ENCODE measurements around the gene RPAP3.
"Not testable (repeated sequence)": the region's sequence is repeated elsewhere in the genome, so short reads cannot be mapped to it uniquely, and the experiment has no call there.

Gene RPAP3

DNA sequence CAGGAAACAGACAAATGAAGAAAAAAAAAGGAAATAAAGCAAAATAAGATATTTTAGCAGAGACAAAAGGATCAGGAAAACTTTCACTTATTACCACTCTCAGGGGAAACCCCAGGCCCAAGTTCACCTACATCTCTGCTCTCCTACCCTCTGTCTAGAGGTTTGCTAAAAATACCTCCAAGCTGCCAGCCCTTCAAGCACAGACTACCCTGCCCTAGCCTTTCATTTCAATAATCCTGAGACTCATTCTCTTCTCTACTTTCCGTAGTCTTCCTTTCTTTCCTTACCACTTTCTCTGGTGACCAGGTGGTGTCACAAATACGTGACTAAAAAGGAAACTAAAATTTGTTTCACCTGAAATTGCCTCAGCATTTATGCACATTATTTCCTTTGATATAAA, 33.8 kb downstream of the RPAP3 start:
- DNase-seq, result no peak

DNA sequence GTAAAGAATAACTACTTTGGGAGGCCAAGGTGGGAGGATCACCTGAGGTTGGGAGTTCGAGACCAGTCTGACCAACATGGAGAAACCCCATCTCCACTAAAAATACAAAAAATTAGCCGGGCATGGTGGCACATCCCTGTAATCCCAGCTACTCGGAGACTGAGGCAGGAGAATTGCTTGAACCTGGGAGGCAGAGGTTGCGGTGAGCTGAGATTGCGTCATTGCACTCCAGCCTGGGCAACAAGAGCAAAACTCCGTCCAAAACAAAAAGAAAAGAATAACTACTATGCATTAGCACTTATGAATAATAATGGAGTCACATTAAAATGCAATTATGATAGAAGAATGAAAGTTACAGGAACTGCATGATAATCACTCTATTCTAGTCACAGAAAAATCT, 37.9 kb downstream of the RPAP3 start:
- DNase-seq, result not testable (repeated sequence)

DNA sequence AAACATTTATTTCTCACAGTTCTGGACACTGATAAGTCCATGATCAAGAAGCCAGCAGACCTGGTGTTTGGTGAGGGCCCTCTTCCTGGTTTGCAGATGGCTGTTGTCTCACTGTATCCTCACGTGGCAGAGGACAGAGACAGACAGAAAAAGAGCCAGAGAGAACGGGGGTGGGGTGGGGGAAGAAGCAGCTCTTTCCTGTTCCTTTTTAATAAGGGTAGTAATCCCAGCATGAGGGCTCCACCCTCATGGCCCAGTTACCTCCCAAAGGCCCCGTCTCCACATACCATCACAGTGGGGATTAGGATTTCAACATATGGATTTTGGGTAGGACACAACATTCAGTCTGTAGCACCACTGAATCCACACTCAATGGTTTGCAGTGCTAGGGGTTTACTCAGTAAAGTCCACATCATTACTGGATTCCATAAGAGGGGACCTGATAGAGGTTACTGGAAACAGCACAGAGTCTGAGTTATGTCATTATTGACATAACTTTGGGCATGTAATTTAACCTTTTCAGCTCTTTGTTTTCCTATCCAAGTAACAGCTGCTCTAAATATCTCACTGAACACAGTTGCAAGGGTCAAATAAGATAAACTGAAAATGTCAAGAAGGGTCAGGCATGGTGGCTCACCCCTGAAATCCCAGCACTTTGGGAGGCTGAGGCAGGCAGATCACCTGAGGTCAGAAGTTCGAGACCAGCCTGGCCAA, 53.2 kb downstream of the RPAP3 start:
- DNase-seq, result no peak

DNA sequence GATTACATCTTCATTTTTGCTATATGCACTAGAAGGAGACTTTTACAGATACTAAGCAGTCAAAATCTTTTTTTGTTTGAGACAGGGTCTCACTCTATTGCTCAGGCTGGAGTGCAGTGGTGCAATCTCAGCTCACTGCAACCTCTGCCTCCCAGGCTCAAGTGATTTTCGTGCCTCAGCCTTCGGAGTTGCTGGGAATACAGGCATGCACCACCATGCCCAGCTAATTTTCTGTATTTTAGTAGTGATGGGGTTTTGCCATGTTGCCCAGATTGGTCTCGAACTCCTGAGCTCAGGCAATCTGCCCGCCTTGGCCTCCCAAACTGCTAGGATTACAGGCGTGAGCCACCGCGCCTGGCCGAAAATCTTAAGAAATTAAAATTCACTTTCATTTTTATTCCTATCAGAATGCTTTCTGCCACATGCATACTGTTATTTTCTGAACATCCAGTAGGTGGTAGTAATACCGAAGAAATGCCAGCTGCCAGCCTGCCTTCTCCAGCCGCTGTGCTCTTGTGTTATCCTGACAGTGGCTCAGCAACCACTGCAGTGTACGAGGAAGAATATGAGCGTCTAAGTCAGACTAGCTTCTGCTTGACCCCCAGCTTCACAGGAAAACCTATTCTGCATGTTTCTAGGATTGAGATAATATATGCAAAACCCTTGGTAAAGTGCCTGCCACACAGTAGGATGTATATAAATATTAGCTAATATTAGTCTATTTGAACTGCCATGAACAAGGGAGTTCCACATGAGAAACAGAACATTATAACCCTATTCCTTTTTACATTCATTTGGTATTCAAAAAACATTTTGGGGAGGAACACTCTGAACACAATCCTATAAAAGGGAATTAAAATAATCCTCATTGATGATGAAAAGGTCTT, 54.2 kb downstream of the RPAP3 start:
- peak; percentile 54 for DNase-seq

DNA sequence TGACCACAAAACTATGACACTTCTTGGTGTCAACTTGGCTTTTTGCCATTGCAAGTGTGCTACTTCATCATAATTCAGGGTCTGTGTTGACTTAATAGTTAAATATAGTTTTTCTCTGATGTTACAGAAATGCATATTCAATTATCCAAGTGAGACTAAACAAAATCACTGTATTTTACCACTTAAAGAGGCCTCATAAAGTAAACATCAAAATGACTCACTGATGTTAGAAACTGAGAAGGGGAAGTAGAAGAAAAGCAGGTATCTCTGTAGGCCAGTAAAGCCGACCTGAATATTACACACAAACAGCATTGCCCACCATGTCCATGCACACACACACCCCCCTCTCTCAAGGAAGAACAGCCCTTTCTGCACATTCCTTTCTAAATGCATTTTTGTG, 55.4 kb downstream of the RPAP3 start:
- no peak for DNase-seq

DNA sequence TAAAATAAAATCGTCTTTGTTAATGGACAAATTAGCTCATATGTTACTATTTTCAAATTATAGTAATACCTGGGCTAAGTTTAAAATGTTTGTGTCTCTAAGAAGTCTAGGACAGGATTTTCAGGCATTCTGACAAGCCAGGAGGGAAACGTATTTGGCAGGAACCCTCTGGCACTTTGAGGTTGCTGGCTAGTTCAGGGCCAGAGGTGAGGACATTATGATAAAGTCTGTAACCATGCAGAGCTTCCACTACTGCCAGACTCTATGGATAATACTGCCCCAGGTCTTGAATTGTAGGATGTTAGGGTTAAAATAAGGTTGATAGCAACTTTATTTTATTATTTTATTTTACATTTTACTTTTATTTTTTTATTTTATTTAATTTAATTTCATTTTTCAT, 56.4 kb downstream of the RPAP3 start:
- no peak for DNase-seq

DNA sequence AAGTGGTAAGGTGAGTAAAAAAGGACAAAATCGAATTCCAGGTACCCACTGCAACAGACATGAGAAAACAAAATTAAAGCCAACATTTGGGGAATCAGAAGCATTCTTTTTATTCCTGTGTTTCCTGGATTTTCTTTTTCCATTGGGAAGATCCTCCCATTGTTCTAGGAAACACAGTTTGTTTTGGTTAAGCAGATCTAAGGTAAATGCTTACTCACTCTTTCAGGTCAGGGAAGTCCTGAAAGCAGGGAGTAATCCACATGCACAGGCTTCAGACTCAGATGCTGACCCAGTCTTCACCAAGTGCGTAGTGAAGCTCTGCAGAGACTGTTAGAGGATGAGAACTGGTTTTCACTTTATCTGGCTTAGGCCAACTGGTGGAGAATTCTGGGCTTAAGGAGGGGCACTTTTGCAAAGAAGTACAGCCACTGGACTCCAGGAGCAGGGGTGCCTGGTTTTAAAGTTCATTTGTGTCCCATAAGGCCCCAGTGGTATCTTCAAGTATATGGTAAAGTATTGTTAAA, 57.7 kb downstream of the RPAP3 start:
- no peak for DNase-seq

DNA sequence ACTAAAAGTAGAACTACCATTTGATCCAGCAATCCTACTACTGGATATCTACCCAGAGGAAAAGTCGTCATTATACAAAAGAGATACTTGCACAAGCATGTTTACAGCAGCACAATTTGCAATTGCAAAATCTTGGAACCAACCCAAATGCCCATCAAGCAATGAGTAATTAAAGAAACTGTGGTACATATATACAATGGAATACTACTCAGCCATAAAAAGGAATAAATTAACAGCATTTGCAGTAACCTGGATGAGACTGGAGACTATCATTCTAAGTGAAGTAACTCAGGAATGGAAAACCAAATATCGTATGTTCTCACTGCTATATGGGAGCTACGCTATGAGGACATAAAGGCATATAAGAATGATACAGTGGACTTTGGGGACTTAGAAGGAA, 63.5 kb downstream of the RPAP3 start:
- not testable (repeated sequence) for DNase-seq

DNA sequence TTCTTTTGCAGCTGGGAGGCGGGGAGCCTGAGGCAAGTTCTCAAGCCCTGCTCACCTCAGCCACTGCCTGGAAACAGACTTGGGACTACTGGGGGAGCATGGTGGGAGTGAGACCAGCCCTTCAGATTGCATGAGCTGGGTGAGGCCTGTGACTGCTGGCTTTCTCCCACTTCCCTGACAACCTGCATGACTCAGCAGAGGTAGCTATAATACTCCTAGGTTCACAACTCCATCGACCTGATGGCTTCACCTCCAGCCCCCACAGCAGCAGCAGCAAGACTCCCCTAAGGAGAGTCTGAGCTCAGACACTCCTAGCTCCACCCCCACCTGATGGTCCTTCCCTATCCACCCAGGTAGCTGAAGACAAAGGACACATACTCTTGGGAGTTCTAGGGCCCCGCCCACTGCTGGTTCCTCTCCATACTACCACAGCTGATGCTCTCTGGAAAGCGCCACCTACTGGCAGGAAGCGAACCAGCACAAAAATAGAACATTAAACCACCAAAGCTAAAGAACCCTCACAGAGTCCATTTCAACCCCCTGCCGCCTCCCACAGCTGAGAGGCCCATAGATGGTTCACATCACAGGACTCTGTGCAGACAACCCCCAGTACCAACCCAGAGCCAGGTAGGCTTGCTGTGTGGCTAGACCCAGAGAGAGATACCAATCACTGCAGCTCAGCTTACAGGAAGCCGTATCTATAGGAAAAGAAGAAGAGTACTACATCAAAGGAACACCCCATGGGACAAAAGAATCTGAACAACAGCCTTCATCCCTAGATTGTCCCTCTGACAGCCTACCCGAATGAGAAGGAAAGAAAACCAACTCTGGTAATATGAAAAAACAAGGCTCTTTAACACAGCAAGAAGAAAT, 68.7 kb downstream of the RPAP3 start:
- peak; percentile 14 for DNase-seq

DNA sequence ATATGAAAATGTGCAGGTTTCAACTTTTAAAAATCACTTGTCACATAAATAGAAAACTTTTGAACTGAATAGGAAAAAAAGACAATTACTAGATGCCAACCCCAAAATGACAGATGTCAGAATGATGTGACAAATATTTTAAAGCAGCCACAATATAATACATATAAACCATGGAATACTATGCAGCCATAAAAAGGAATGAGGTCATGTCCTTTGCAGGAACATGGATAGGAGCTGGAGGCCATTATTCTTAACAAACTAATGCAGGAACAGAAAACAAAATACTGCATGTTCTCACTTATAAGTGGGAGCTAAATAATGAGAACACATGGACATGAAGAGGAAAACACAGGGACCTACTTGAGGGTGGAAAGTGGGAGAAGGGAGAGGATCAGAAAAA, 70.1 kb downstream of the RPAP3 start:
- DNase-seq, result not testable (repeated sequence)

DNA sequence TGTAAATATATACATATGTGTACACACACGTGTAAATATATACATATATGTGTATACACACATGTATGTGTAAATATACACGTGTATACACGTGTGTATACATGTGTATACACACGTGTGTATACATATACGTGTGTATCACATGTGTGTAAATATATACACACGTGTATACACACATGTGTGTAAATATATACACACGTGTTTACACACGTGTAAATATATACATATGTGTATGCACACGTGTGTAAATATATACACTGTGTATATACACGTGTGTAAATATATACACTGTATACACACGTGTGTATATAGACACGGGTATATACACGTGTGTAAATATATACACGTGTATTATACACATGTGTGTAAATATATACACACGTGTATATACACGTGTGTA, 71.7 kb downstream of the RPAP3 start:
- no peak for DNase-seq

DNA sequence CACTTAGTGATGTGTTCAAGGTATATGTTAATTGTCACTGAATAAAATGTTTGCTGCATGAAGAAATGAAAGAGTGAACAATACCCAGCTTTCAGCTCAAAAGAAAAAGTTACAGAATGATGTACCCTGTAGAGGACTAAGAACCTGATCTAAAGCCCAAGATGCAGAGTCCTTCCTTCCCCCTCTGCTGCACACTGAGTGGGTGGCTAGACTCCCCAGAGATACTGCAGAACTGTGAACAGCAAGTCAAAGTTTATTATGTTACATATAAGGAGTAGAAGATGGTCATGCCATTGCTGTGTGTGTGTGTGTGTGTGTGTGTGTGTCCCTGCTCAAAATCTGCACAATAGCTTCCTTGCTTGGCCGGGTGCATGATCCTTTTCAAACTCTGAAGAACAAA, 83.9 kb downstream of the RPAP3 start:
- no peak for DNase-seq

DNA sequence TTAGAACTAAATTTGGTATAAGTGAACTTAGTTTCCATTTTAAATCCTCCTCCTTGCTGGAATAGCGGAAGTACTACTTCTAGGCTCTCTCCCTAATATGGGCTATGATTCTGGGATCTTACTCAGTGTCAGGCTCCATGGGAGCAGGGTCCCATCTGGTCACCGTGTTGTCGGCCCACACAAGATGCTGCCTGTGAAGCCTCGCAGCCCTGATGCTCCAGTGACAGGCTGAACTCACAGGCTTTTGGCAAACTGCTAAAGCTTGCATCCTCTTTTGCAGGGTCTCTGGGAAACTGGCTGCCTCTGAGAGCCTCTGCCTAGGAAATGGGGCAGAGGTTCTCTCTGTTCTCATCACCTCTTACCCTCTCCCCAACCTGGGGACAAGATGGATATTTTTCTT, 88.4 kb downstream of the RPAP3 start:
- no peak for DNase-seq

DNA sequence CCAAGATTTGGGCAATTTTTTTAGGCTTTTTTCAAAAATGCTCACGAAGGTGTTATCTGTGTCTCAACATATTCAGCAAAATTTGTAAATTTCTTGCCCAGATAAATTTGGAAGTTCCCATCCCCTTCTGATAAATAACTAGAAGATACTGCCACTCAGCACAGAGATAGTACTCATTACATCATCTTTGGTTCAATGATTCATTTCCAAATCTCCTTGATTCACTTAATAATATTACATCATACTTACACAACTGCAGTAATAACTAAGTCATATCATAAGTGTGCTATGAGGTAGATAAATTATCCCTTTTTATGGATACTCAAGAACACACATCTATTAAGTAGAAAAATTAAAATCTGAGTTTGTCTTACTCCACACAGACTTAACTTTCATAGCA, 89.4 kb downstream of the RPAP3 start:
- DNase-seq, result no peak

DNA sequence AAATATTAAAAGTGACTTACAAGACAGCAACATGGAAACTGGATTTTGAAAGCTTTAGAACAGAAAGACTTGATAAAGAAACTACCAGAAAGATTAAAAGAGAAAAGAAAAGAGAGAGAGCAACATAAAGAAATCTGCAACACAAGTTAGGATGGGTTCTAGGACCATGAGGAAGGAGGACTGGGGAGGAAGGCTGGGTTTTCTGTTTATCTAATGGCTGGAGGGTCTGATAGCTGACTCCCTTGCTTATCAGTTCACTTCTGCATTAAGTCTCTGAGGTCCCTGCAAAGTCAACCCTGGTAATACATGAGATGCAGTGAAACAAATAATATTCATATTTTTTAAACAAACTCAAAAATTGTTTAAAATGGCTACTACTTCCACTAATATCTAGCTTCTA, 90.1 kb downstream of the RPAP3 start:
- DNase-seq, result no peak

DNA sequence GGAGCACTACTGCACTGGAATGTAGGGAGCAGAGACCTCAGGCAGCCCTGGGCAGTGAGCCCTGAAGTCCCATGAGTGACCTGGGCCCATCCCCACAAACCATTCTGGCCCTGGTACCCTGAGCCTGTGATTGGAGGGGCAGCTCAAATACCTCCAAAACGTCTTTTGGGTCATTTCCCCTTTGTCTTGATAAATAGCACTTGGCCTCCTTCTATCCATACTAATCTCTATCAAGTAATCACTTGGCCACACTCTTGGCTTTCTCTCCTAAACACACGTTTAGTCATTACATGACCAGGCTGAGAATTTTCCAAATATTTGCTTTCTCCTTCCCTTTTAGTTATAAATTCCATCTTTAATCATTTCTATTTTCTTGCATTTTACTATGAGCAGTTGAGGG, 91.3 kb downstream of the RPAP3 start:
- no peak for DNase-seq

DNA sequence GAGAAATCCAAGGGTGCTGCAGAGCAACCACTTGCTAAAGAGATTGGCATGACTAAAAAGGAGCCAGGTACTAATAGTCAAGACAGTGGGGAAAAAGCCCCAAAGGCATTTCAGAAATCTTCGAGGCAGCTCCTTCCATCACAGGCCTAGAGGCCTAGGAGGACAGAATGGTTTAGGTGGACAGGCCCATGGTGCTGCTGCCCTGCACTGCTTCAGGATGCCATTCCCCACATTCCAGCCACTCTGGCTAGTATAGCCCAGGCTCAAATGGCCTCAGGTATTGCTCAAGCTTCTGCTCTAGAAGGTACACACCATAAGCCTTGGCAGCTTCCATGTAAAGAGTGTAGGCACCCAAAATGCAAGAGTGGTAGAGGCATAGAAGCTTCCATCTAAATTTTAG, 92.9 kb downstream of the RPAP3 start:
- DNase-seq, result no peak

DNA sequence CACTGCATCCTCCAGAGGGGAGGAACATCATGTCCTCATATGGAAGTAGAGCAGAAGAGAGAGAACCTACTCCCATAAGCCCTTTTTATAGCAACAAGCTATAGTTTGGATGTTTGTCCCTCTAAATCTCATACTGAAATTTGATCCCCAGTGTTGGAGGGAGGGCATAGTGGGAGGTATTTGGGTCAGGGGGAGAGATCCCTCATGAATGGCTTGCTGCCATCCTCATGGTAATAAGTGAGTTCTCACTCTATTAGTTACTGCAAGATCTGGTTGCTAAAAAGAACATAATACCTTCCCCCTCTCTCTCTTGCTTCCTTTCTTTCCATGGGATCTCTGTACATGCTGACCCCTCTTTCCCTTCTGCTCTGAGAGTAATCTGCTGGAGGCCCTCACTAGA, 93.9 kb downstream of the RPAP3 start:
- no peak for DNase-seq
